ENCODE data around the gene HSPA12A.

Gene HSPA12A

DNA sequence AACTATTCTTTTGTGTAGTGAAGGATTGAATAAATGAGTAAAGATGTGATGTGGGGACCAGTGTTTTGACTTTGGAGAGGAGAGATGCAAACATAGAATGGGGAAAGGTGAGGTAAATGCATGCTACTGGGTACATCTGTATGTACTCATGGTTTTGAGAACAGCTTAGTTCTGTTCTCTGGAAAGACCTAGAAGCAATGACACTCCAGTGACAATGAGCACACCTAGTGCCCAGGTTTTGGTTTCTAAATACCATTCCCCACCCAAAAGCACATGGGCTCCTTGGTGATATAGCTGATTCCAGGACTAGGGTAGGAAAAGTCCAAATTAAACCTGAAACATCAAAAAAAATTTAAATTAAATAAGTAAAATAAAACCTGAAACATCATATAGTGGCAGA lies 22.6 kb upstream of the HSPA12A start:
- H3K27me3 Mint-ChIP-seq: peaks cover 14% of the 10 kb centered on the region
- H3K4me1 Mint-ChIP-seq: no peaks in the 10 kb centered on the region
- no peak overlapping the region for H3K27ac Mint-ChIP-seq
- H3K9me3 Mint-ChIP-seq: peaks cover 2% of the 10 kb centered on the region
- no peak for ATAC-seq (ENCODE audit: low read depth)
- no peak overlapping the region for H3K4me3 Mint-ChIP-seq
- no peak for DNase-seq (ENCODE audit: low spot score in 2 of 2)
- H3K36me3 Mint-ChIP-seq: no peaks in the 10 kb centered on the region

DNA sequence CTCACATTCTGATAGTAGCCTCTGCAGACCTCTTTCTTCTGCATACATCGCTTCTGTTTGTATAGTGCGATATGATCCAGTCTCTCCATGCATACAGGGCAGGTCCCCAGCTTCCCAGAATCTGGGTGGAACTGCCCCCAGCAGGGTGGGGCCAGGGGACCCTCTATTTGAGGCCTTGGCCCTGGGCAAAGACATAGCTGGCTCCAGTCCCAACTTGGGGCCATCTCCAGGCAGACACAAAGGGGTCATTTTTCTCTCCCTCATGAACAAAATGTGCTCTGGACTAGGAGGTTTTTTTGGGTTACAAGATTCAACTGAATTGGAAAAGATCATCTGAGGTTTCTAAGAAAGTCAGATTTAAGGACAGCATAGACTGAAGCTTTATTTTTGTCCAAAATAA lies 21.1 kb upstream of the HSPA12A start:
- Mint-ChIP-seq H3K36me3 (no peaks in the 10 kb centered on the region), H3K4me1 (no peaks in the 10 kb centered on the region), H3K27ac (no peak overlapping the region), H3K27me3 (peaks cover 12% of the 10 kb centered on the region), H3K9me3 (peaks cover 2% of the 10 kb centered on the region), H3K4me3 (no peak overlapping the region)
- no peak for ATAC-seq (ENCODE audit: low read depth)
- no peak for DNase-seq (ENCODE audit: low spot score in 2 of 2)

DNA sequence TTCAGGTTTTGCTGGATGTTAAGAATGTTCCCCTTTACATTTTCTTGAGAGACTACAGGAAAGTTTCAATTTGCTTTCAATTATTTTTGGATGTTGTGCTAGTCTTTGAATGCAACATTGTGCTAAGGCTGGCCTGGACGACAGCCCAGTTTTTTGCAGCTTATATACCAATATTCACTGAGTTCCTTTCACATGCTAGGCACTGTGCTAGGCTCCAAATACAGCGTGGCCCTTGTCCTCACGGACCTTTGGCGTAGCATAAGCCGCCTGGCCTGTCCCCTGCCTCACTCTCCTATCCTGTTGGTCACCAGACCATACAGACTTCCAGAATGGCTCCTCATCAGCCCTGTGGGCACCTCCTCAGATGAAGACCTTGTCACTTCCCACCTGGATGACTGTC lies 19.5 kb upstream of the HSPA12A start:
- H3K4me3 Mint-ChIP-seq: no peak overlapping the region
- peaks cover 2% of the 10 kb centered on the region for H3K9me3 Mint-ChIP-seq
- ATAC-seq (ENCODE audit: low read depth) (no peak), DNase-seq (ENCODE audit: low spot score in 2 of 2) (no peak)
- H3K36me3 Mint-ChIP-seq: no peaks in the 10 kb centered on the region
- H3K27ac Mint-ChIP-seq: no peak overlapping the region
- peaks cover 11% of the 10 kb centered on the region for H3K27me3 Mint-ChIP-seq
- no peaks in the 10 kb centered on the region for H3K4me1 Mint-ChIP-seq

DNA sequence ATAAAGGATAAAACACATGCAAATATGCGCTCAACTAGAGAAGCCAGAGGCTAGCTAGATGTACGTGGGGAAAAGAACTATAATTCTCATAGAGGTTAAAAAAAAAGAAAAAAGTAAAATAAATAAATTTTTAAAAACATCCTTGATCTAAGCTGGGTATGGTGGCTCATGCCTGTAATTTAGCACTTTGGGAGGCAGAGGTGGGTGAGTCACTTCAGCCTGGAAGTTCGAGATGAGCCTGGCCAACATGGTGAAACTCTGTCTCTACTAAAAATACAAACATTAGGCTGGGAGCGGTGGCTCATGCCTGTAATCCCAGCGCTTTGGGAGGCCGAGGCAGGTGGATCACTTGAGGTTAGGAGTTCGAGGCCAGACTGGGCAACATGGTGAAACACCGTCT lies 18.6 kb upstream of the HSPA12A start:
- H3K4me1 Mint-ChIP-seq: no peaks in the 10 kb centered on the region
- H3K9me3 Mint-ChIP-seq: peaks cover 2% of the 10 kb centered on the region
- ATAC-seq (ENCODE audit: low read depth) (no peak), DNase-seq (ENCODE audit: low spot score in 2 of 2) (no peak)
- no peak overlapping the region for H3K4me3 Mint-ChIP-seq
- H3K27ac Mint-ChIP-seq: no peak overlapping the region
- peaks cover 10% of the 10 kb centered on the region for H3K27me3 Mint-ChIP-seq
- no peaks in the 10 kb centered on the region for H3K36me3 Mint-ChIP-seq

DNA sequence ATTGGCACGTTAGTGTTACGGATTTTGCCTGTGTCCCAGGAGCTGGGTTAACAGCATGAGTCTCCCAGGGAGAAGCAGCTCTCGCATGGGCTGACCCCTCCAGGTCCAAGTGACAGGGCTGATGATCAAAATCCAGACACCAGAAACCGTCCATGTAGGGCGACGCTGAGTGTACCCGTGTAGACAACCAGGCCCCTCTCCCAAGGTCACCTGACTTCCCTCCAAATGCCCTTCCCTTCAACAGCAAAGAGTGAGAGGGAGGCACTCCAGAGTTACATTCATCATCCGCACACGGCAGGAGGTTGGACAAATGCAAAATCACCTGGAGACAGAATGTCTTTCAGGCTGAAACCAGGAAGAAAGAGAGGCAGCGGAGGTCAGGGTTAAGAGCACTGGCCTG lies 14.9 kb upstream of the HSPA12A start:
- H3K36me3 Mint-ChIP-seq: no peaks in the 10 kb centered on the region
- peaks cover 2% of the 10 kb centered on the region for H3K27me3 Mint-ChIP-seq
- no peak overlapping the region for H3K4me3 Mint-ChIP-seq

DNA sequence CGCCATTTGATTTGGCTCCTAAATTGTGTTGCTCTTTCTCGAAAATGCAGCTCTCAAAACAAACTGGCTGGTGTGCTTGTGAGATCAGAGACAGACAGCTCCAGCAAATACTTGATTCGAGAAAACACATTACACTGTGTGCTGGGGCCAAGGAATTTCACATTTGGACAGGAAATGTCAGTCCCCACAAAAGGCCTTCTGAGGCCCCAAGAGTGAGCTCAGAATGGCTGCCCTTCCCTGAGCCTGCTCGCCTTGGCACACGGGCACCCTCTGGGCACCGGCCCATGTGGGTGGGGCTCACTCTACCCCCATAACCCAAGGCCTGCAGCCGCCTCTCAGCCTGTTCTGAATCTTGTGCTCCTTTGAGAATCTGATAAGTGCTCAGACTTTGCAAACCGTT lies 13.9 kb upstream of the HSPA12A start:
- H3K4me3 Mint-ChIP-seq: no peak overlapping the region
- H3K4me1 Mint-ChIP-seq: no peaks in the 10 kb centered on the region
- H3K9me3 Mint-ChIP-seq: no peaks in the 10 kb centered on the region
- no peaks in the 10 kb centered on the region for H3K36me3 Mint-ChIP-seq
- H3K27me3 Mint-ChIP-seq: peaks cover 3% of the 10 kb centered on the region
- H3K27ac Mint-ChIP-seq: no peak overlapping the region
- no peak for ATAC-seq (ENCODE audit: low read depth)
- DNase-seq (ENCODE audit: low spot score in 2 of 2): no peak

More for the DNA sequence above, 14.9 kb upstream of the HSPA12A start:
- no peak overlapping the region for H3K27ac Mint-ChIP-seq
- ATAC-seq (ENCODE audit: low read depth) (no peak), DNase-seq (ENCODE audit: low spot score in 2 of 2) (no peak)
- no peaks in the 10 kb centered on the region for H3K9me3 Mint-ChIP-seq
- H3K4me1 Mint-ChIP-seq: no peaks in the 10 kb centered on the region

DNA sequence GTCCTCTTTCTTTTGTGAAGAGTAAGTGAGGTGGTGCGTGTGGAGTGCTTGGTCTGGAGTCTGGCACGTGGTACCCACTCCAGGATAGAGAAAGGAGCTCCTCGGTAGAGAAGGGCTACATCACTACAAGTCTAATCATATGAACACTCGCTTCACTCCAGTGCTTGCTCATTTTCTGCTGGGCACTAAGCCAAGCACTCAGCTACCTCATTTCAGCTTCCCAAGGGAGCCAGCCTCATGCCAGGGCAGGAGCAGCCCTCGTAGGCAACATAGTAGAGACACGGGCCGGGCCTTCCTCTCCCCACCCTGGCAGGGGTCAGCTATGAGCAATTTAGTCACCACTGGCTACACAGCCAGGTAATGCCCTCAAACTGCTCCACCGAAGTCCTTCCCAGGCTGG lies 11.4 kb upstream of the HSPA12A start:
- ATAC-seq (ENCODE audit: low read depth): no peak
- no peak overlapping the region for H3K27ac Mint-ChIP-seq

DNA sequence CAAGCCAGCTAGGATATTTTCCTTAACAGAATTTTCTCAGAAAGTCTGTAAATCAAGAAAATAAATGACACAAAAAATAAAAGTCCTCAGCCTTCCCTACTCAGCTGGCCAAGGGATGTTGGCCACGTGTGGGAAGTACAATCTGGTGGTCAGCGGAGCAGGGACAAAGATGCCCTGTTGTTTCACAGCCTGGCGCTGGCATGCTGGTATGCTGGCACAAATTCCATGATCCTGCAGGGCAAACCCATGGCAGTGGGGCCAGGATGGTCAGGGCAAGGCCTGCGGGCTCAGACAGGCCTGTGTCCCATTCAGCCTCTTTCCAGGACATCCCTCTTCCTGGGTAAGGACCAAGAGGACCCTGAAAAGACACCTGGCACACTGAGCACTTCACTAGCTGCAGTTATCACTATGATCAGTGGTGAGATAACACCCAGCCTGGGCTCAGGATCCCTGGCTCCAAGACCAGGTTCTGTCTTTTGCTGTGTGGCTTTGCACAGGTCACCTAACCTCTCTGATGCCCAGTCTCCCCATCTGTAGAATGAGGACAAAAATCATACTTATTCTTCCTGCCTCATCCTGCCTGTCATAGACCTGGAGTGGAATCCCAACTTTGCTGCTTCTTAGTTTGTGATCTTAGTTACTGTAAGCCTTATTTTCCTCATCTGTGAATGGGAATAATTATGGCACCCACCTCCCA lies 10.8 kb upstream of the HSPA12A start:
- no peak for ATAC-seq (ENCODE audit: low read depth)
- no peak for DNase-seq (ENCODE audit: low spot score in 2 of 2)
- Mint-ChIP-seq H3K9me3 (no peaks in the 10 kb centered on the region), H3K36me3 (no peaks in the 10 kb centered on the region), H3K27ac (no peak overlapping the region), H3K27me3 (peaks cover 8% of the 10 kb centered on the region), H3K4me1 (no peaks in the 10 kb centered on the region), H3K4me3 (no peak overlapping the region)

More for the DNA sequence above, 11.4 kb upstream of the HSPA12A start:
- Mint-ChIP-seq H3K4me1 (no peaks in the 10 kb centered on the region), H3K36me3 (no peaks in the 10 kb centered on the region), H3K9me3 (no peaks in the 10 kb centered on the region), H3K4me3 (no peak overlapping the region), H3K27me3 (peaks cover 6% of the 10 kb centered on the region)
- no peak for DNase-seq (ENCODE audit: low spot score in 2 of 2)

DNA sequence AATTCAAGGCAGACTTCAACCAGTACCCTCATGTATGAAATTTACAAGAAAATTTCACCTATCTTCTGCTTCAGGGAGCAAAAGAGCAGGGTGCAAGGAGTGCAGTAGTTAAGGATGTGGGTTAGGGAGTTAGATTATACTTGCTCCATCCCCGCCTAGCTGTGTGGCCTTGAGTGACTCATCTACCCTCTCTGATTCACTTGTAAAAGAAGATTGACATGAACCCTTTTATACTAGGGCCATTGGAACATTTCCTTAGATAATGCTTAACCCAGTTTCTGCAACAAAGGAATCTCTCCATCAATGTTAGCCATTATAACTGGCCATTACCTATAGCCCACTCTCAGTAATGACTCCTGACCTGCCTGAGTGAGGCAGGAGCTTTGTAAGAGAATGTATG lies 10.2 kb upstream of the HSPA12A start:
- Mint-ChIP-seq H3K36me3 (no peaks in the 10 kb centered on the region), H3K9me3 (no peaks in the 10 kb centered on the region), H3K27ac (no peak overlapping the region), H3K4me3 (no peak overlapping the region), H3K4me1 (no peaks in the 10 kb centered on the region), H3K27me3 (peaks cover 8% of the 10 kb centered on the region)
- DNase-seq (ENCODE audit: low spot score in 2 of 2): no peak
- ATAC-seq (ENCODE audit: low read depth): no peak

DNA sequence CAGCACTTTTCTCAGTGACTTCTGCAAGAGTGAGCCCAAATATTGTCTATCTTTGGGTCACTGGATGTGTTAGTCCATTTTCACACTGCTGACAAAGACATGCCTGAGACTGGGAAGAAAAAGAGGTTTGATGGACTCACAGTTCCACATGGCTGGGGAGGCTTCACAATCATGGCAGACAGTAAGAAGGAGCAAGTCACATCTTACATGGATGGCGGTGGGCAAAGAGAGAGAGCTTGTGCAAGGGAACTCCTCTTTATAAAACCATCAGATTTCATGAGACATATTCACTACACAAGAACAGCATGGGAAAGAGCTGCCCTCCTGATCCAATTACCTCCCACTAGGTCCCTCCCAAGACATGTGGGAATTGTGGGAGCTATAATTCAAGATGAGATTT lies 6.1 kb upstream of the HSPA12A start:
- no peak overlapping the region for H3K4me3 Mint-ChIP-seq
- peaks cover 25% of the 10 kb centered on the region for H3K27me3 Mint-ChIP-seq
- DNase-seq (ENCODE audit: low spot score in 2 of 2) (no peak), ATAC-seq (ENCODE audit: low read depth) (no peak)
- no peak overlapping the region for H3K27ac Mint-ChIP-seq
- no peaks in the 10 kb centered on the region for H3K9me3 Mint-ChIP-seq
- no peaks in the 10 kb centered on the region for H3K36me3 Mint-ChIP-seq
- peaks cover under 1% of the 10 kb centered on the region for H3K4me1 Mint-ChIP-seq

DNA sequence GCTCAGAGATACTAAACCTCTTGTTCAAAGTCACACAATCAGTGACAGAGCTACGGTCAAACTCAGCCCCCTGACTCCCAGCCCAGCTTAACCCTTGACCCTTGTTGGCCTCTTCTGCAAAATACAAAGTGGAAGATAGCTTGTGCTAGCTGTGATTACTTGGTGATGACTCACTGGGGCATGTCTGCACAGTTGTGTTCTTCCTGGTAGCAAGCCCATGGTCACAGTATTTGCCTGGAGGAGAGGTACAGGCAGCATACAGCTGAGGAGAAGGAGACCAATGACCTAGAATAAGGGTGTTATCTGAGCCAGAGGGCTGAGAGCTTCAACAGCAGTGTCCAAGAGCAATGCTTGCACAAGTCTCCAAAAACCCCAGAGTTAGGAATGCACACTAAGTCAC lies 5.7 kb upstream of the HSPA12A start:
- DNase-seq (ENCODE audit: low spot score in 2 of 2) (no peak), ATAC-seq (ENCODE audit: low read depth) (no peak)
- Mint-ChIP-seq H3K9me3 (no peaks in the 10 kb centered on the region), H3K4me3 (no peak overlapping the region), H3K36me3 (no peaks in the 10 kb centered on the region), H3K4me1 (peaks cover 4% of the 10 kb centered on the region), H3K27ac (no peak overlapping the region), H3K27me3 (peaks cover 29% of the 10 kb centered on the region)

DNA sequence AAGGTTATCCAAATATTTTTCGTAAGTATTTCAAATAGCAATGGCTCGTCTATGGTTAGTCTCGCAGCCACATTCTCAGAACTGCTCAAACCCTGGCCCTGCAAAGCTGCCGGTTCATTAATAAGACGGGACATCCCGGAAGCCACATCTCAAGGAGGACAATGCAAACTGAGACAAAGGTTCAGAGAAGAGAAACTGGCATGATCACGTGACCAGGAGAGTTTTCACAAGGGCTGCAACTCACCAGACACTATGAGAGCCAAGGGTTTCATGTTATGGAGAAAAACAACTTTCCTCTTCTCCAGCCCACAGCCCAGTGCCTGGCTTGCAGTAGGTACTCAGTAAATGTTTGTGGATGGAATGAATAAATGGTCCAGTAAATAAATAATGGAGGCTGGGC lies 5.0 kb upstream of the HSPA12A start:
- Mint-ChIP-seq H3K9me3 (no peaks in the 10 kb centered on the region), H3K4me3 (no peak overlapping the region), H3K4me1 (peaks cover 4% of the 10 kb centered on the region), H3K36me3 (no peaks in the 10 kb centered on the region), H3K27me3 (peaks cover 29% of the 10 kb centered on the region), H3K27ac (no peak overlapping the region)
- DNase-seq (ENCODE audit: low spot score in 2 of 2): no peak
- no peak for ATAC-seq (ENCODE audit: low read depth)

DNA sequence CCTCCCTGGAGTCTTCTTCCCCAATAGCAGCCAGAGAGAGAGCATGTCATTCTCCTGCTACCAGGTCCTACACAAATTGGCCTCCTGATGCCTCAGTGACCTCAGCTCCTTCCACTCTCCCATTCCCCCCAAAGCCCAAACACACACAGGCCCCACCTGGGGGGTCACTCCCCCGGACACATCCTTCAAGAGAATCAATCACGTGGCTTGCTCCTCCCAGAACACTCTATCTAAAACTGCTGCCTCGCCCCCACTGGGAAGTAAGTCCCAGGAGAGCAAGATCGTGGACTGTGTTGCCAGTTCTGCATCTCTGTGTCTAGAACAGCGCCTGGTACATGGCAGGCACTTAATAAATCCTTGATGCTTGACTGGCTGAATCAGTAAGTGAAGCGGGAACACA lies 2.5 kb upstream of the HSPA12A start:
- DNase-seq (ENCODE audit: low spot score in 2 of 2): no peak
- H3K9me3 Mint-ChIP-seq: no peaks in the 10 kb centered on the region
- no peak overlapping the region for H3K4me3 Mint-ChIP-seq
- peaks cover 4% of the 10 kb centered on the region for H3K4me1 Mint-ChIP-seq
- no peaks in the 10 kb centered on the region for H3K36me3 Mint-ChIP-seq
- H3K27me3 Mint-ChIP-seq: peaks cover 29% of the 10 kb centered on the region
- no peak overlapping the region for H3K27ac Mint-ChIP-seq
- ATAC-seq (ENCODE audit: low read depth): no peak

DNA sequence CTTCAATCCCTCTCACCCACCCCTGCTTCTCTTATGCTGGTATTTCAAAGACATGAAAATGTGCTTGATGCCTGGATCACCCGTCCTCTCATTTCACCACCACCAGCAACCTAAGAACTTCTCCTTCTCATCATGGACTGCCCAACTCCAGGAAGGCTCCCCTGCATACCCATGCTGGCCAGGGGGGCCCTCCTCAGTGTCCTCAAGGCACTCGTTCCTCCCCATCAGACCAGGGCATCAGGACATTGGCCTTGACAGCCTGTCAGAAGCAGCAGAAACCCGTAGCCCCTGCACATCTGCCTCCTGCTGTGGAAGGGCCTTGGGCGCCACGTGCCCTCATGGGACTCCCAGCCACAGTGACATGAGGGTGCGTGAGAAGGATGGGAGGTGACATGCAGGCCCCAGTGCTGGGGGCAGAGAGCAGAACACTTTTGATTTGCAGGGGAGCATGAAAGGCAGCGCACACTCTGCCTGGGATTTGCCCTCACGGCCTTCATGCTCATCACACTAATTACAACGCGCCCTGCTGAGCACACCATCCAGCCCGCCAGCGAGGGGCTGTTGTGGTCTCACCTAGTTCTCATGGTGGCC lies 1.9 kb upstream of the HSPA12A start:
- H3K27me3 Mint-ChIP-seq: peaks cover 36% of the 10 kb centered on the region
- no peaks in the 10 kb centered on the region for H3K36me3 Mint-ChIP-seq
- no peak overlapping the region for H3K4me3 Mint-ChIP-seq
- H3K27ac Mint-ChIP-seq: no peak overlapping the region
- peaks cover 4% of the 10 kb centered on the region for H3K4me1 Mint-ChIP-seq
- H3K9me3 Mint-ChIP-seq: no peaks in the 10 kb centered on the region
- DNase-seq (ENCODE audit: low spot score in 2 of 2): no peak
- no peak for ATAC-seq (ENCODE audit: low read depth)

Measured in memory B cell (primary cell).